GM21367 (cell line): Measurements from ENCODE around the gene PPM1H.

Experiments
- ATAC-seq: cut with Tn5 transposase; IDR thresholded peaks from one replicate; pipeline ENCODE4 v1.9.1; 2021; ENCODE audit not compliant: unreplicated experiment

PPM1H gene

DNA sequence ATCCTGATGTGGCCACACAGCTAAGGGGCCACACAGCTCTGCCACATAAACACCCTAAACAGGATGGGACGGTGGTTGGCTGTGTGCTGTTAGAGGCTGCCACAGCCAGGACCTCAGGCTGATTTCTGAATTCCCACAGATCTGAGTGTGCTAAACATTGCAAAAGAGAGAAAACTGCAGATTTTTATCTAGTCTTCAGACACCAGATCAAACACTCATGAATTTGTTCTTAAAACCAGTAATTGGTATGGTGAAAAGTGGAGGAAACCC, 277.7 kb downstream of the PPM1H start:
- ATAC-seq, result no peak

DNA sequence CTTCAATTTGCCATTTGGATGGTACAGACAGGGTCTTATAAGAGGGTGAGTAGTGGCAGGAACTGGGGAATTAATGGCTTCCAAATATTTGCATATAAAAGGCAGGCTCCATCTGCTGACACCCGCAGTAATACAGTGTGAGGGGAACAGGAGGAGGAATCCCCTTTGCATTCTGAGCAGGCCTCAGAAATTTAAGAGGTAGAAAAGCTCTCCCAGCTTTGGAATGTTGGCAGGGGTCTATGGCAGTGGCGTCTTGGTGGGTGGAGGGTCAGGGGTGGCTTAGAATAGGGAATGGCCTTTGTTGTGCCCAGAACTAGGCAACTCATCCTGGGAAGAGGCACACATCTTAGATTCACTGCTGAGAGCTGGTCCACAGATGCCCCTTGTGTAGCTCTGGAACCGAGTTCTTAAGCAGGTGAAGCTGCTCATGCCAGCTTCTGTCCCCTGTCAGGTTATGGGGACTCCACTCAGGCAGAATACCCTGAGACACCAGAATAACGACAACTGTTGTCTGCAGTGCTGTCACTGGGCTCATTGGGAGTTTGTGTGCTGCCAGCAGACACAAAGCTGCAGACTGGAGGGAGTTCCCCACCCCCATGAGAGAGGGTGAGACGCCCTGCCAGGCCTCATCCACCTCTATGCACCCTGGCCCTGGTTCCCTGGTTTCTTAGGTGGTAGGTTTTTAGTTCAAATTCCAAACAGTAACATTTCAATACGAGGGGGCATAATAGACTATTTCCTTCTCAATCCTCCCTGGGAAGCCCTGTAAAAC, 278.2 kb downstream of the PPM1H start:
- ATAC-seq, result no peak

DNA sequence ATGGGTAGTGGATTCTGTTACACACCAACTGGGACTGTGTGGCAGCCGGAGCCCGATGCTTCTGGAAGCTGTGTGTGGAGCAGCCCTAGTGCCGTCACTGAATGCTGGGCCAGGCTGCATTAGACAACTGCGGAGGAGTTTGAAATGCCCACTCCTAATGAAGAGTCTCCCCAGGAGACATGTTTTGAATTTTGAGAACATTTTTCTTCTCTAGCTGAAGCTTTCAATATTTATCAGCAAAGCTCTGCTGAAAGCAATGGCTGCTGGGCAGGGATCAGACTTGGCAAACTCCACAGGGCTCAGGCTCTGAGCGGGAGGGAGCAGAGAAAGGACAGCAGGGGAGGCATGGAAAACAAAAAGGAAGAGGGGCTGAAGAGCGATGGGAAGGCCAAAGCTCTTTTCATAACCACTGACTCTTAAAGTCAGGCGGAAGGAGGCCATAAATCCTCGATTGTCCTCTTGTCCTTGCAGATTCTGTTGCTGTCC, 279.2 kb downstream of the PPM1H start:
- ATAC-seq, result no peak

DNA sequence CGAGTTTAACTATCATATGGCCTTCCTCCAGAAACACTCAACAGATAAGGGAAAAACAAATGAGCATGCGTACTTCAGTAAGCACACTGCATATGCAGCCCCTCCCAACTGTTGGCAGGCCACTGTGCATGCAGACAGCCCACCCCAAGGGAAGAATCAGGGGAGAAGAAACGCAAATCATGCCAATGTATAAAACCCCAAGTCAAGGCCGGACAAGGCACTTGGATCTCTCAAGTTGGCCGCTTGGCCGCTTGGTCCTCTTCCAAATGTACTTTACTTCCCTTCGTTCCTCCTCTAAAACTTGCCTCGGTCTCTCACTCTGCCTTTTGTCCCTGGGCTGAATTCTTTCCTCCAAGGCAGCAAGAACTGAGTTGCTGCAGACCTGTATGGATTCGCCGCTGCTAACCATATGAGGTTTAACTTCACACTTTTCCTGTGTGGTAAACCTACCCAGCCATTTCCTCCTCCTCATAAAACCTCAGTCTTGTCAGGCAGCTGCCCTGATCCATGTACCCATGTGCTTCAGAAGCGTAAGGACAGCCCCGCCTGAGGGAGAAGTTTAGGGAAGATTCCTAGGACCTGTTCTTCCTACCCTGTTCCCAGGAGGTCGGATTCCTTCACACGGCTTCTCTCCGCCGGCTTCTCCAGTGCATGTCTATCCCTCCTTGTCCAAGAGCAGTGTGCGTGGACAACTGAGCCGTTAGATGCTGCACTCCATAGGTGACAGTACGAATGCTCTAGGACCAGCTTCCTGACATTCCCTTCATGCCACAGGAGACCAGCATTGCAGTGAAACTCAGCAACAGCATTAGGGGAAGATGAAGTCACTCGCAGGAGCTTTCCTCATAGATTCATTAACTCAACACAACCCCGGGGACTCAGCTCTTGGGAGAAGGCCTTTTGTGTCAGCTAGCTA, 280.4 kb downstream of the PPM1H start:
- ATAC-seq, result no peak

DNA sequence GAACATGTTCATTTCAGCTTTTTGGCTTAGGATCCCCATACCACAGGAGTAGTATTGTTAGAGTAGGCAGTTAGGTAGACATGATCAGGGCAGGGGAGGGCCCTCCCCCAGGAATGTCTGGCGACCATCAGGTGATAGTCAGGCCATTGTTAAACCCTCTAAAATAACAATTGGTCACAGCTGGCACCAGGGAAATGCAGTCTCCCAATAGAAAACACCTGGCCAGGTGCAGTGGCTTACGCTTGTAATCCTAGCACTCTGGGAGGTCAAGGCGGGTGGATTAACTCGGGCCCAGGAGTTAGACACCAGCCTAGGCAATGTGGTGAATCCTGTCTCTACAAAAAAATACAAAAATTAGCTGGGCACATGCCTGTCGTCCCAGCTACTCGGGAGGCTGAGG, 281.2 kb downstream of the PPM1H start:
- ATAC-seq, result no peak

DNA sequence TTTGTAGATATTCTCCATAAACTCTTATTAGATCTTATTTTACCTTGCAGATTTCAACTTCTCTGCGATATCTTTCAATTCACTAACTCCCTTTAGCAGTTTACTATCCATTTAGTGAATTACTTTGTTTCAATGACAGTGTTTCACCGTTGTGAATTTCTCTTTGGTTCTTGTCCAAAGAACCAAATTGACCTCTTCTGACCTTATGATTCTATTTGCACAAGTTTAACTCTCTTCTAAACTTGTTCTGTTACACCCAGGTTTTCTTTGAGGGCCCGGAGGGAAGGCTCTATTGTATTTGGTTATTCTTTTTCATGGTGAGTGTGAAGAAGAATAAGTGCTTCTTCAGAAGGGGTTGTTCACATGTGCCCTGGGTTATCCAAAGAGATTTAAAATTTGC, 281.6 kb downstream of the PPM1H start:
- ATAC-seq, result no peak

DNA sequence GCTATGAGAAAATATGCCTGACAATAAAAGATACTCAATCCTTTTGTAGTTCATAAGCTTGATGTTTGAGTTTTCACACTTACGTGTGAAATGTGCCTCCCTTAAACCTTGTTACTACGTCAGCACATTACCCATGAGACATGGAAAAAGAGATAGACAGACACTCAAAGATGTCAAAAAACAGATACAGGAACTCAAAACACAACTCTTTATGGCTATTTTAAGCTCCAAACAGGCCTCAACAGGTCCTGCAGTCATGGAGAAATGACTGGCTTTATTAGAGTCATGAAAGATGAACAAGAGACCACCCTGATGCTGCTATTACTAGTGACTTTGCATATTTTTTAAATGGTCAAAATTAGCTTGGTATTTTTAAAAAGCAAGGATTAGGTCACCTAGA, 283.8 kb downstream of the PPM1H start:
- ATAC-seq, result no peak

DNA sequence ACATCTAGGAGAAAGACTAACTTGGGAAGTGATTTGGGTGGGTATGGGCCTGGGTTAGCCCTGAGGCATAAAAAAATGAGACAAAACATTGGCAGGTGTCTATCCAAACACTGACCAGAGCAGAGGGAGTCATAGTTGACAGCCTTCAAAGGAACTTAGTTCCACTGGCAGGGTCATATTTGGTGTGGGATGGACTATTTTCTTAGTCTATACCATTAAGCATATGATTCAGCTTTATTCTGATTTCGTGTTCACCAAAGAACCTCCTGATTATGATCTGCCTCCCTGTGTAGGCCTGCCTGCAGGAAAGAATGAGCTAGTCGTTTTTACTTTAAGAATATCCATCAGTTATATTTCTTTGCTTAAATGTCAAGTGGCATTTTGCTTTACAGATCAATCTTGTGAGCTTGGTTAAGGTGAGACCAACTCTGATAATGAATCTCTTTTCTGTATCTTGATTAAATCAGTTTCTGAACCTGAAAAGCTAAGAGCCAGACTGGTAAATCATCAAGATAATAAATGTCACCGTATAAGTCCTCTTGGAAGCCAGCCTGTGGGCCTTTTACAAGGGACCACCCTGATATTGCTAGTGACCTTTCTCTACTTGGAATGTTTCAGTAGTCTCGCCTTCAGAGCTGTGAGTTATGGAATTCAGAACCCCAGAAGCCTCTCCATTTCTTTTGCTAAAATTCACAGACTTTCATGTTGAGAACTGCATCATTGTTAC, 285.4 kb downstream of the PPM1H start:
- ATAC-seq, result no peak

DNA sequence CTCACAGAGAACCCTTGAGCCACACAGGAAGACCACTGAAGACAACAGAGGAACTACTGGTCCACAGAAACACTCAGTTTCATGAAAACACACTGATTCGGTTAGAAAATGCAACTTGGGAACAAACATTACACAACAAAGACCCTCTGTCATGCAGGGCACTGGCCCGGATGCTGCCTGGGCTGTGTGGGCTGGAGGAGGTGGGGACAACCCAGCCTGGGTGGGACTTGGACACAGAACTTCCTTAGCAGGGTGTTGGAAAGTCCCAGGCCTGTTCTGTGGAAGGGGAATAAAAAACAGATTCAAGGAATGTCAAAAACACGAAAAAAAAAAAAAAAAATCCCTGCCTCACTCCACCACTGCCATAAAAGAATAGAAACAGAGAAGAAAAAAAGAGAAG, 287.4 kb downstream of the PPM1H start:
- no peak for ATAC-seq

DNA sequence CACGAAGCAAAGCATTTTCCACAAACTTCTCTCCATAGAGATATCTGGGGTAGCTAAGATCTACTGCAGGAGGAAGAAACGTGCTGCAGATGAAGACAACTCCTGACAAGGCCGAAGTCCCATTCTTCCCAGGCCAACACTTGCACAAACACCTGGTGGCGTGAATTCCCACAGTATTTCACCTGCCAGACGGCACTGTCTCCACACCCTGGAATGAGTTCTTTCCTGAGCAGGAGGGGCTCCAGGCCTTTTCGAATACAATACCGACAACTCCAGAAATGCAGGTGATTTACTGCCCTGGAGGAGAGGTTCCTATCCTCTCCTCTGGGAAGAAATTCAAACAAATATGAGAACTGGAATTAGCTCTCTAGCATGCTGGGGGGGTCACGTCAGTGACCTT, 288.4 kb downstream of the PPM1H start:
- no peak for ATAC-seq

DNA sequence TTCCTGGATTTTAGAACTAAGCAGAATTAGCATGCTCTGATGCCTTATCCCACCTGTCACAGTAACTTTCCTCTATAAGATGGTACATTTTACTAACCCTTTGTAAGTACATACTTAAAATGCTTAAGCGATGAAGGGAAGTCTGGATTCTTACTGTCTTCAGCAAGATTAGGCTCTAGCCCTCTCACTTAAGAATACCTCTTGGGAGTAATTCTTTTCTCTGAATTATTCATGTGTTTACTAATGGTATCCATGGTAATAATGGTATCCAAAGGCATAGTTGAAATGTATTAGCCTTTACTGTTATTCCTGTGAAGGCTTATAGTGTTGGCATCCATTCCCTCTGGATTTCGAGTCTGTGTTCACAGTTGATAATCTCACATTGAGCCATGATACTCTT, 291.5 kb downstream of the PPM1H start:
- no peak for ATAC-seq

DNA sequence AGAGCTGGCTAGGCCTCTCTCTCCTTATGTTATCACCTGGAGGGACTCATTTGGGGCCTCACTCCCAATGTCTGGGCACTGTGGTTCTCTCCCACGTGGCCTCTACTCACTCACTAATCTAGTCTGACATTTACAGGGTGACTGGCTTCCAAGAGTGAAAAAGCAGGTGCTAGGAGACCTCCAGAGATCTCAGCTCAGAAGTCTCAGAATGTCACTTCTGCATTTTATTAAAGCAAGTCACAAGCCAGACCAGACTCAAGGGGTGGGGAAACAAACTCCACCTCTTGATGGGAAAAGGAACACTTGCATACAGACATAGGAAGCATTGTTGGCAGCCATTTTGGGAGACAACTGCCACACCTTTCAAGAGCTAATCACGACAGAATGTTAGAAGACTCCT, 292.5 kb downstream of the PPM1H start:
- ATAC-seq, result no peak

DNA sequence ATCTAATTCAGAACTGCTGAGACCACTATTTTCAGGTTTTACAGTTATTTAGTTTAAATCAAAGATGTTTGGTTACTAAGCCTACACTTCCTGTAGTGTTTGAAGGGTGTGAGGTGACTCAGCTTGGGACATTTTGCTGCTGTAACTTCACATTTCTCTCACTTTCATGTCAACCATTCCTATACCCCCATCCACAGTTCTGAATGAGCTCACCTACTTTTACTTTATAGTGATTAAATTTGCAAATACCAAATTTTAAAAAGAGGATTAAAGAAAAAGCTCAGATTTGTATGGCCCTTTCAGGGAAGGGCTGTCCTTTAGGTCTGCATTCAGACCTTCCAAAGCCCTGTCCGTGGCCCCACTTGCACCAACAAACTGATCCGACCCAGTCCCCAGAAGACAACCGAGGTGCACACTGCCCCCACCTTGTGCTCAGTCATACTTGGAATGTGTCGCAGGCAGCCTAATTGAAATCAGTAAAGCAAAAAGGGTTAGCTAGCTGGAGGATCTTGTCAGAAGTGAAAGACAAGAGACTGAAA, 294.0 kb downstream of the PPM1H start:
- ATAC-seq, result peak; percentile 90

DNA sequence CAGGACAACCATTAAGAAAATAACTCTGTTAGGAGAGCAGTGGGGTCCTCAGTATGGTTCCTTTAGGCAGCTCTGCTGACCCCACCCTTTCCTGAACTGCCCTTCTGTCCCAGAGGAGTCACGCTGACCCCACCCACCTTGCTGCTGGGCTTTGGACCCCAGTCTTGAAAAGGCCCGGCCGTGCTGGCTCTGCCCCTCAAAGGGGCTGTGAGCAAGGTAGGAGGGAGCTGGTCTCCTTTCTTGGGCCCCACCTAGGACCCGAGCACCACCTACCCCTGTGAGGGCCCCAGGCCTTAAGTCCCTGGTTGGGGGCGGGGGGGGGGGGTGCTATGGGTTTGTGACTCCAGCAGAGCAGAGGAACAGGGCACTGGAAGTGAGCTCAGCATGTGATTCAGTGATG, 297.3 kb downstream of the PPM1H start:
- no peak for ATAC-seq

DNA sequence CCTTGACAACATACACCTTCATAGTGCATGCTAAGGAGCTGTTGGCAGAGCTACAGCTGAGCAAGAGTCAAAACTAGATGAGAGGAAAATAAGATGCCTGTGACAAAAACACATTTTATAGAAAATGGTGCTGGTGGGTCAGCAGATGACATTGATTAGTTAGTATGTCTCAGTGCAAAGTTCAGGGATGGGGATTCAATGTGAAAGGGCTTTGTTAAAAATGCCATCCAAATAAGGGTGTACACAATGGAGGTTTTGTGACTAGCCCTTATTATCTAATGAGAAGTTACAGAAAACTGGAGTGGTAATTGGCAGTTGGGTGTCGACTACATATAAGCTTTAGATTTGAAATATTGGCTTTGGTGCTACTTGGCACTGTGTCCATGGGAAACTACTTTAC, 299.3 kb downstream of the PPM1H start:
- ATAC-seq, result no peak

DNA sequence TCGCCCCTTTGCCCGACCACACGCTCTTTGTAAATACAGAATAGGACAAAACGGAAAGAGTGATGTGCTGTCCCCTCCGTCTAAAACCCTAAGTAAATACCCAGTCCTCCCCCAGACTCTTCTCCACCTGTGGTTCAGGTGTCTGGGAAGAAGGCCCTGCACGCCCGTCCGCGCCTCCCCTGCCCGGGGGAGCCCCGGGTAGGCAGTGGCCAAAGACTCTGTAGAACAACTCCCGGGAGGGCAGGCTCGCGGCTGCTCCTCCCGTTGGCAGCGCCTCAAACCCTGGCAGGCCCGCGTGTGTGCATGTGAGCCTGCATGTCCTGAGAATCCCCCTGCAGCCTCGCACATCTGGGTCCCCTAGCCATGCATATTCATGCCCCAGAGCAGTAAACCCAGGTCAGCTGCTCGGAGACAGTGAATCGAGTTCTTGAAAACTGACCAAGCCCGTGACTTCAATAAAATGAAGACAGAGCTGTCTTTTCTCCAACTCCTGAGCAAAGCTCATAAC, 302.5 kb downstream of the PPM1H start:
- peak; percentile 51 for ATAC-seq

DNA sequence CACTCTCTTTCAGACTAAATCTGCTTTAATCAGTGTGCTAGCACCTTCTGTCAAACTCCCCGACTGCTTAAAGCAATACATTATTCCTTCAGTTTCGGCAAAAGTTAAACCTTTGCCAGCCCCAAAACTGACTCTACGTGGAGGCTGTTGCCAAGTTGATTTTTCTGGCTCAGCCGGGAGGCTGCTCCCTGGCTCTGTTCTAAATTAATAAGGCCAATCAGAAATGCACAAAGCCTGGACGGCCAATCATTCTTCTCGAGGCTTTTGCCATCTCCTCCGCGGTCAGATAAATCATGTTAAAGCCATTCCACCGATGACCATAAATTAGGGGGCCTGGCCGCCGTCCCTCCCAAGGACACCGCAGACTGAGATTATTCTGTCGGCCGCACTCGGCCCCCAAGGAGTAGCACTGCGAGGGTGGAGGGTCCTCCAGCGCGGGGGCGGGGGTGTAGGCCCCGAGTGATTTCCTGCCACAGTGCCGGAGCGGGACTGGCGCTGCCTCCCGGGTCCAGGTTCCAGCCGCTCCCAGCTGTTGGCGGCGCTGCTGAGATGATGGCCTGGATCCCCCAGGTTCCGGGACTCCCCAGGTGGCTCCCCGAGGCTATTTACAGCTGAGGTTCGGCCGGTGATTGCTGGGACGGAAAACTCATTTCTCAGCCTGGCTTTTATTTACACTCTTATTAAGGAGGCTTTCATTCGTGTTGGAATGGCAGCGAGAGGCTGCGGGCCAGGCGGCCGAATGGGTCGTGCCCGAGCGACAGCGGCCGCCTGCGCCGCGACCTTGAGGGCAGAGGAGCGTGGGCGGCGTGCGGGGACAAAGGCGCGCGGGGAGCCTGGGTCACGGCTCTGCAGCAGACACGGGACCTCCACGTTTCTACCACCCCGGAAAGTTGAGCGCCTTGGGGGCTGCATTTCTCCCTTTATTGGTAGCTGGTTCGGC, 303.2 kb downstream of the PPM1H start:
- peak; percentile 56 for ATAC-seq

DNA sequence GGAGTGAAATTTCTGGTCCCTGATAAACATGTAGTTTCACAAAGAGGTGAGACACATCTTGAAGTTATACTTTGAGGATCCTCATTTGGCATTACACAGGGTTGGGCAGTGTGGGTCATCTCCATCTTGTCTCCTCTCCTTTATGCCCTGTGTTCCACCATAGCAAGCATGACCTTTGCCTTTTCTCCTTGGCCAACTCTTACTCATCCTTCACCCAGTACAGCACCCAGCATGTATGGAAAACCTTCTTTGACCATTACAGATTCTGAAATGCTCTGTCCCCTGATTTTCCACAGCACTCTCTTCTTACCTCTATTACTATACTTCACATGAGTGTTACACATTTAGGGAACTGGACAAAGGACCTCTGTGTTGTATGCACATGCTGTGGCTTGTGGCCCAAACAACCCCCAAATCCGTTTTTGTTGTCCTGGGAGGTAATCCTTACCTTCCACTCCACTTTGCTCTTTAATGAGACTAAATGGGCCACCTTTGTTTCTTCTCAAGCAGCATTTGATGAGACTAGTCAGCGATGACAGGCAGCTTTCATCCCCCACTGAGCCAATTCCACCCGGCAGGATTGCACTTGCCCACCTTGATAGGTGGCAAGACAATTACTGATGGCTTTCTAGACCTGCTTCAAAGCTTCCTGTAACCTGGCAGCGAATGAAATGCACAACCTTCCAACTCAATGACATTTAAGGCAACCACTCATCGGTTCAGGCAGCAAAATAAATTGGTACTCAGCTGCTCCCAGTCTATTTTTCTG, 304.8 kb downstream of the PPM1H start:
- ATAC-seq, result no peak

DNA sequence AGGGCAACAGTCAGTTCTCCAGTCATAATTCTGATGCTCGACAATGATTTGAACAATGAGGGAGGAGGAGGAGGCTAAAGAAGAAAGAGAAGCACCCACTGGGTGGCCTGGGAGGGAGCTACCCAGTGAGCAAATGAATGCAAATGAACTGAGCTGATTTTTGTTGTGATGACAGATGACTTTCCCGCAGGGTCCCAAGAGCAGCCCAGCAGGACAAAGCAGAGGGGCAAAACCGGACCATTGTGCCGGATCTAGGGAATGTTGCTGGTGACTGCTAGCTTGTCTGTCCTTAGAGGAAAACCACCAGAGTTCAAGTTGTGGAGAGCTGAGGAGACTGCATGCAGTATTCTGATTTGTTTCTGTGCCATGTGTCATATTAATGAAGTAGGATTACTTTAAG, 305.5 kb downstream of the PPM1H start:
- ATAC-seq, result no peak
